ENCODE measurements around the gene DOCK9. TPM values are rescaled to one million over a fixed set of nuclear protein-coding genes. Genes with fewer than 3 reads are reported as not detected.

Gene DOCK9, protein sequence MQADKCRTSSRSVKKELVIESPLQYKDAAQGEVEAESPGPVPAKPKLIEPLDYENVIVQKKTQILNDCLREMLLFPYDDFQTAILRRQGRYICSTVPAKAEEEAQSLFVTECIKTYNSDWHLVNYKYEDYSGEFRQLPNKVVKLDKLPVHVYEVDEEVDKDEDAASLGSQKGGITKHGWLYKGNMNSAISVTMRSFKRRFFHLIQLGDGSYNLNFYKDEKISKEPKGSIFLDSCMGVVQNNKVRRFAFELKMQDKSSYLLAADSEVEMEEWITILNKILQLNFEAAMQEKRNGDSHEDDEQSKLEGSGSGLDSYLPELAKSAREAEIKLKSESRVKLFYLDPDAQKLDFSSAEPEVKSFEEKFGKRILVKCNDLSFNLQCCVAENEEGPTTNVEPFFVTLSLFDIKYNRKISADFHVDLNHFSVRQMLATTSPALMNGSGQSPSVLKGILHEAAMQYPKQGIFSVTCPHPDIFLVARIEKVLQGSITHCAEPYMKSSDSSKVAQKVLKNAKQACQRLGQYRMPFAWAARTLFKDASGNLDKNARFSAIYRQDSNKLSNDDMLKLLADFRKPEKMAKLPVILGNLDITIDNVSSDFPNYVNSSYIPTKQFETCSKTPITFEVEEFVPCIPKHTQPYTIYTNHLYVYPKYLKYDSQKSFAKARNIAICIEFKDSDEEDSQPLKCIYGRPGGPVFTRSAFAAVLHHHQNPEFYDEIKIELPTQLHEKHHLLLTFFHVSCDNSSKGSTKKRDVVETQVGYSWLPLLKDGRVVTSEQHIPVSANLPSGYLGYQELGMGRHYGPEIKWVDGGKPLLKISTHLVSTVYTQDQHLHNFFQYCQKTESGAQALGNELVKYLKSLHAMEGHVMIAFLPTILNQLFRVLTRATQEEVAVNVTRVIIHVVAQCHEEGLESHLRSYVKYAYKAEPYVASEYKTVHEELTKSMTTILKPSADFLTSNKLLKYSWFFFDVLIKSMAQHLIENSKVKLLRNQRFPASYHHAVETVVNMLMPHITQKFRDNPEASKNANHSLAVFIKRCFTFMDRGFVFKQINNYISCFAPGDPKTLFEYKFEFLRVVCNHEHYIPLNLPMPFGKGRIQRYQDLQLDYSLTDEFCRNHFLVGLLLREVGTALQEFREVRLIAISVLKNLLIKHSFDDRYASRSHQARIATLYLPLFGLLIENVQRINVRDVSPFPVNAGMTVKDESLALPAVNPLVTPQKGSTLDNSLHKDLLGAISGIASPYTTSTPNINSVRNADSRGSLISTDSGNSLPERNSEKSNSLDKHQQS (N-terminal part only)
- total RNA-seq = 197 and 225 TPM in 2 replicates

DNA sequence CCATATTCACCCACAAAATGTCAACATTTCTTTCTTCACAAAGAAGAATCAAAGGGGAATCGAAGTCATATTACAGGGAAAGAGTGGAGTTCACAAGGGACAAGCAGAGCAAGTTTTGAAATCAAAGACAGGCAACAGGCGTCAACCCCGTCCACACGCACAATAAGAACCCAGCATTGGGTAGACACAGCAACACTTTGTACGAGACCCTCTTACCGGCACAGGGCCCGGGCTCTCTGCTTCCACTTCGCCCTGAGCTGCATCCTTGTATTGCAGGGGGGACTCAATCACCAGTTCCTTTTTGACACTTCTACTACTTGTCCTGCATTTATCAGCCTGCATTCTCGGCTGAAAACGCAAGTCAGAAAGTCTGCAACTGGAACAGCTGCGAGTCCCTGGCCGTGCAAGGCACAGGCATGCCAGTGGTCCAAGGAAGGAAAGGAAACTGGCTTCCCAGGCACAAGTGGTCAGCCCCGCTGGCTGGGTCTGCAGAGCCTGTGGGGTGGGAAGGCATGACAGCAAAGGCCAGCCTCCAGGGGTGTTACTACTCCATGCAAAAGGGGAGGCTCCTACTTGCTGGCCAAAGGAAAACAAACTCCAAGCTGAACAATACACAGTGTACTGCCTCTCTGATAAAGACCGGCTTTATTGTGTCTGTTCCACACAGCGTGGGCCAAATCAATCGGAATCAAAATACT is at the start of gene DOCK9:
Gene DOCK9 (minus strand): TSS at position 497 of the 698 bp plus-strand sequence. CDS start 155 bp downstream, at position 342.

DNA sequence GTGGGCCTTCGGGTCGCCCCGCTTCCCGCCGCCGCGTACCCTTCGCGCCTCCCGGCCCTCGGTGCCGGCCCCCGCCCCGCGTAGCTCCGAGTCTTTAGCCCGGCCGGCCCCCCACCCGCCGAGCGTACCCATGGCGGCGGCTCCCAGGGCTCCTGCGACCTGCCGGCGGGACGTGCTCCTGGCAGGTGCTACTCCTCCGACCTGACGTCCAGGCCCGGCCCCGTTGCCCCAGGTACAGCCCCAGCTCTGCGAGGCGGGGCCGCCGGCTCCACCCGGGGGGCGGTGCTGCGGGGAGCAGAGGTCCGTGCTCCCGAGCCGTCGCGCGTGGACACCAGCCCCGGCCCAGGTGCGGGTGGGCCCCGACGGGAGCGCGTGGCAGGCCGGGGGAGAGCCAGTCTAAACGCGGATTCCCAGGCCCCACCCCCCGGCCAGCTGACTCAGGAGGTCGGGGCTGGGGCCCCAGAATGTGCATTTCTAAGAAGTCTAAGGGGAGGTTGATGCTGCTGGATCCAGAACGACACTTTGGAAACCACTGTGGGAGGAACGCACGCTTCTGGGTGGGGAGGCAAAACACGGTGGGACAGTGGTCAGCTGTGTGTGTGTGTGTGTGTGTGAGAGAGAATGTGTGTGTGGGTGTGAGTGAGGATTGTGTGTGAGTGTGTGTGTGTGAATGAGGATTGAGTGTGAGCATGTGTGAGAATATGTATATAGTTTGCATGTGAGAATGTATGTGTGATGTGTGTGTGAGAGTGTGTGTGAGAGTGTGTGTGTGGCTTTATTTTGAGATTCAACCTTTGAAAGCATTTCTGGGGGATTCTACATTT is 225.2 kb downstream of the DOCK9 start, which contains the start of gene SLC15A1:
Gene SLC15A1 (minus strand): TSS at position 206 of the 824 bp plus-strand sequence. CDS start 74 bp downstream, at position 132.

Other genes starting within 250 kb of the DOCK9 start
- under 0.01 TPM in 1 of 2 replicates, not detected in the other for gene SLC15A1, start 225.4 kb downstream of the DOCK9 start, total RNA-seq
- gene UBAC2, start 222.8 kb upstream of the DOCK9 start, total RNA-seq = 34.4 and 40.6 TPM in 2 replicates